HG03558 (cell line): ENCODE data around the gene TMEM101.
"Not testable (repeated sequence)": the region's sequence is repeated elsewhere in the genome, so short reads cannot be mapped to it uniquely, and the experiment has no call there.

Experiments used
- ATAC-seq: cut with Tn5 transposase; IDR thresholded peaks from one replicate; pipeline ENCODE4 v1.9.1; 2021; ENCODE audit warnings: moderate number of reproducible peaks; ENCODE audit not compliant: unreplicated experiment; ENCODE audit errors: extremely low read depth

The TMEM101 gene

GRCh38 chr17:44024853-44025252 is 10.1 kb upstream of the TMEM101 start:
- ATAC-seq, result no peak

GRCh38 chr17:44024271-44024663 is 9.5 kb upstream of the TMEM101 start:
- ATAC-seq, result no peak

- no peak for ATAC-seq
Observed at GRCh38 chr17:44023545-44024270, 8.9 kb upstream of the TMEM101 start.

- ATAC-seq, result no peak
Observed at GRCh38 chr17:44022246-44022645, 7.5 kb upstream of the TMEM101 start.

- not testable (repeated sequence) for ATAC-seq
Observed at GRCh38 chr17:44021227-44021626, 6.5 kb upstream of the TMEM101 start.

- ATAC-seq, result no peak
Observed at GRCh38 chr17:44014133-44014436, 678 bp downstream of the TMEM101 start.

- no peak for ATAC-seq
Observed at GRCh38 chr17:44012874-44013273, 1.9 kb downstream of the TMEM101 start.

- no peak for ATAC-seq
Observed at GRCh38 chr17:44012391-44012790, 2.4 kb downstream of the TMEM101 start.

- ATAC-seq, result no peak
Observed at GRCh38 chr17:44011876-44012275, 2.9 kb downstream of the TMEM101 start.

- no peak for ATAC-seq
Observed at GRCh38 chr17:44010966-44011647, 3.7 kb downstream of the TMEM101 start.

- no peak for ATAC-seq
Observed at GRCh38 chr17:44008205-44008909, 6.4 kb downstream of the TMEM101 start.

GRCh38 chr17:44007346-44008204 is 7.2 kb downstream of the TMEM101 start:
- no peak for ATAC-seq

GRCh38 chr17:44006598-44007345 is 8.0 kb downstream of the TMEM101 start:
- no peak for ATAC-seq

- ATAC-seq, result no peak
Observed at GRCh38 chr17:44006272-44006597, 8.5 kb downstream of the TMEM101 start.

GRCh38 chr17:44005527-44006271 is 9.1 kb downstream of the TMEM101 start:
- ATAC-seq, result no peak

- ATAC-seq, result no peak
Observed at GRCh38 chr17:44004761-44005526, 9.8 kb downstream of the TMEM101 start.

GRCh38 chr17:44004077-44004760 is 10.5 kb downstream of the TMEM101 start, which contains the start of gene NAGS:
TSS of gene NAGS (plus strand) at chr17:44004622. CDS start at chr17:44004664, 42 bp downstream.
- ATAC-seq, result no peak
